ENCODE data around the gene EIF2D. TPM values are rescaled to one million over a fixed set of nuclear protein-coding genes. Genes with fewer than 3 reads are reported as not detected.
A peak's percentile ranks its signal among the peaks of the same experiment; 100 is the strongest.

The EIF2D gene
- total and polyA plus RNA-seq, 2 experiments from 2014 or later: 45.7 to 67.2 TPM

- Histone ChIP-seq H3K27ac (no peak overlapping the region), H3K4me3 (no peak overlapping the region), H3K27me3 (no peaks in the 10 kb centered on the region), H3K9me3 (ENCODE audit: low read depth) (no peaks in the 10 kb centered on the region), H3K36me3 (peaks cover 3% of the 10 kb centered on the region), H3K4me1 (ENCODE audit: low read depth) (no peaks in the 10 kb centered on the region)
- peak; percentile 59 to 65 for DNase-seq (ENCODE audit: low read depth in 1 of 2, low spot score in 1 of 2)
- peak; percentile 80 for TF ChIP-seq CTCF (IDR thresholded peaks at IDR 0.05; ENCODE audit: low read depth, low read length)
Measured at GRCh38 chr1:206608108-206608698, 4.1 kb downstream of the EIF2D start.

GRCh38 chr1:206606867-206607266, 5.4 kb downstream of the EIF2D start:
- no peaks in the 10 kb centered on the region for H3K4me1 ChIP-seq (ENCODE audit: low read depth)
- peak in 1 of 2 donors; percentile 31 for DNase-seq (ENCODE audit: low read depth in 1 of 2, low spot score in 1 of 2)
- H3K9me3 ChIP-seq (ENCODE audit: low read depth): no peaks in the 10 kb centered on the region
- no peak overlapping the region for H3K4me3 ChIP-seq
- no peak overlapping the region for H3K27ac ChIP-seq
- TF ChIP-seq CTCF (IDR thresholded peaks at IDR 0.05; ENCODE audit: low read depth, low read length): peak; percentile 39
- no peaks in the 10 kb centered on the region for H3K27me3 ChIP-seq
- peaks cover 8% of the 10 kb centered on the region for H3K36me3 ChIP-seq

GRCh38 chr1:206604861-206605260, 7.4 kb downstream of the EIF2D start:
- no peak for TF ChIP-seq CTCF (IDR thresholded peaks at IDR 0.05; ENCODE audit: low read depth, low read length)
- H3K36me3 ChIP-seq: peaks cover 12% of the 10 kb centered on the region
- no peak overlapping the region for H3K4me3 ChIP-seq
- no peaks in the 10 kb centered on the region for H3K9me3 ChIP-seq (ENCODE audit: low read depth)
- H3K27me3 ChIP-seq: no peaks in the 10 kb centered on the region
- DNase-seq (ENCODE audit: low read depth in 1 of 2, low spot score in 1 of 2): no peak
- H3K27ac ChIP-seq: no peak overlapping the region
- no peaks in the 10 kb centered on the region for H3K4me1 ChIP-seq (ENCODE audit: low read depth)

- Histone ChIP-seq H3K36me3 (peaks cover 37% of the 10 kb centered on the region), H3K27ac (no peak overlapping the region), H3K27me3 (no peaks in the 10 kb centered on the region), H3K9me3 (ENCODE audit: low read depth) (no peaks in the 10 kb centered on the region), H3K4me1 (ENCODE audit: low read depth) (no peaks in the 10 kb centered on the region), H3K4me3 (no peak overlapping the region)
- DNase-seq (ENCODE audit: low read depth in 1 of 2, low spot score in 1 of 2): peak in 1 of 2 donors; percentile 49
- no peak for TF ChIP-seq CTCF (IDR thresholded peaks at IDR 0.05; ENCODE audit: low read depth, low read length)
Measured at GRCh38 chr1:206600527-206600926, 11.7 kb downstream of the EIF2D start.

GRCh38 chr1:206596319-206596666, 16.0 kb downstream of the EIF2D start:
- no peak overlapping the region for H3K27ac ChIP-seq
- DNase-seq (ENCODE audit: low read depth in 1 of 2, low spot score in 1 of 2): no peak
- H3K36me3 ChIP-seq: peaks cover 52% of the 10 kb centered on the region
- H3K4me1 ChIP-seq (ENCODE audit: low read depth): no peaks in the 10 kb centered on the region
- H3K27me3 ChIP-seq: no peaks in the 10 kb centered on the region
- H3K4me3 ChIP-seq: no peak overlapping the region
- no peaks in the 10 kb centered on the region for H3K9me3 ChIP-seq (ENCODE audit: low read depth)
- no peak for TF ChIP-seq CTCF (IDR thresholded peaks at IDR 0.05; ENCODE audit: low read depth, low read length)

Data from cardiac muscle cell (in vitro differentiated cells and primary cell).